HuH-7.5 (cell line): Measurements from ENCODE around the gene SPDYE2.
"Not testable (repeated sequence)": the region's sequence is repeated elsewhere in the genome, so short reads cannot be mapped to it uniquely, and the experiment has no call there.

Source experiments
- DNase-seq: peaks from one replicate; pipeline ENCODE4 v3.0.0; 2011; ENCODE audit warnings: low spot score

Gene SPDYE2

GRCh38 chr7:102550808-102551422, at the start of gene SPDYE2:
Gene SPDYE2 (plus strand): TSS chr7:102551226. CDS start chr7:102553256, 2,030 bp downstream.
- DNase-seq, result not testable (repeated sequence)

GRCh38 chr7:102503141-102503540, 47.9 kb upstream of the SPDYE2 start:
- not testable (repeated sequence) for DNase-seq

DNA sequence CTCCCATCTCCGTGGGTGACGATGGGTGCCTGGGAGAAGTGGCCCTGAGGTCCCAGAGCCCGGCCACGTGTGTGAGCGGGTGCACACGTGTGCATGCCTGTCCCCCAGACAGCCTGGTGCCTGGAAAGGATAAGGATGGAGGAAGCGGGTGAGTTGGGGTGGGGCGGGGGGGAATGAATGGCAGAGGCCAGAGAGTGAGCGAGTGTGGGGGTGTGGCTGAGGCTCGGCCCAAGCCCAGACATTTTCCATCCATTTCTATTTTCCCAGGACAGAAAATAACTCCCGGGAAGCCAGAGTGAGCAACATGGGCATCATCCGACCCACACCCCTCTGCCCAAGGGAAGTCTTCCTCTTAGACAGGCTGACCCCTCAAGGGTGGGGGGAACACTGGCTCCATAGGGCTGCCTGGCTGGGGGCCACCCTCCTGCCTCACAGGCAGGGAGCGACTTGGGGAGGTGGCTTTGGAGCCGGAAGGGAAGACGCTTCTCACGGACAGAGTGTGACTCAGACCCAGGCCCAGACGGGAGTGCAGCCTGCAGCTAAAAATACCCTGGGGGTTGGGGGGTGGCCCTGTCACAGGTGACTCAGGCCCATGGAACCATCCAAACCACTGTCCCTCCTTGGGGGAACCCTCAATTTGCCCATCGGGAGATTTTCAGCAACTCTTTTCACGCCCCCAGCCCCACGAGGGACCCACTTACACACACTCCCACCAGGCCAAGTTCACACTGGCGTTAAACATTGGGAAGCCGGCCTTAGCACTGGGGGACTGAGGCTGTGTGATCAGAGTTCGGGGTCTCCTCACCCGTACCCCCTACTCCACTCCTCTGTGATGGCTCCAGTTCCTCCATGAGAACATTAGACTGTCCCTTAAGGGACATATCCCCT, 45.5 kb upstream of the SPDYE2 start:
- DNase-seq, result not testable (repeated sequence)

- not testable (repeated sequence) for DNase-seq
Measured at GRCh38 chr7:102507410-102508088, 43.5 kb upstream of the SPDYE2 start.

GRCh38 chr7:102510575-102510974, 40.5 kb upstream of the SPDYE2 start:
- not testable (repeated sequence) for DNase-seq

- not testable (repeated sequence) for DNase-seq
Measured at GRCh38 chr7:102511860-102512522, 39.0 kb upstream of the SPDYE2 start.

DNA sequence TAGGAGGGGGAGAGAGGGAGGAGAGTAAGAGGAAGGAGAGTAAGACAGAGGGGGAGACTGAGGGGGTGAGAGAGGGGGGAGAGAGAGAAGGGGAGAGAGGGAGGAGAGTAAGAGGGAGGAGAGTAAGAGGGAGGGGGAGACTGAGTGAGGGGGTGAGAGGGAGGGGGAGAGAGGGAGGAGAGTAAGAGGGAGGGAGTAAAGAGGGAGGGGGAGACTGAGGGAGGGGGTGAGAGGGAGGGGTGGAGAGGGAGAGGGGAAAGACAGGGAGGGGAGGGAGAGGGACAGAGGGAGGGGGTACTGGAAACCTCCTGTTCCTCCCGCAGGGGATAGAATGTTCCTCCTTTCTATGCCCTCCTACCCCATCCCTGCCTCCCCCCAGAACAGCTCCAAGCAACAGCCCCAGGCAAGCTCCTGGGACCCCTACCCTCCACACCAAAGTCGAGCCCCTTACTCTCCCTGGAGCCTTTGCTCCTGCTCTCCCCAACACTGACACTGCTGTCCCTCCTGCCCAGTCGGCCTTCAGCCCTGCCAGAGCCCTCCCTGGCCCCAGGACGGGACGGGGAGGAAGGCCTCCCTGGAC, 38.3 kb upstream of the SPDYE2 start:
- DNase-seq, result not testable (repeated sequence)

DNA sequence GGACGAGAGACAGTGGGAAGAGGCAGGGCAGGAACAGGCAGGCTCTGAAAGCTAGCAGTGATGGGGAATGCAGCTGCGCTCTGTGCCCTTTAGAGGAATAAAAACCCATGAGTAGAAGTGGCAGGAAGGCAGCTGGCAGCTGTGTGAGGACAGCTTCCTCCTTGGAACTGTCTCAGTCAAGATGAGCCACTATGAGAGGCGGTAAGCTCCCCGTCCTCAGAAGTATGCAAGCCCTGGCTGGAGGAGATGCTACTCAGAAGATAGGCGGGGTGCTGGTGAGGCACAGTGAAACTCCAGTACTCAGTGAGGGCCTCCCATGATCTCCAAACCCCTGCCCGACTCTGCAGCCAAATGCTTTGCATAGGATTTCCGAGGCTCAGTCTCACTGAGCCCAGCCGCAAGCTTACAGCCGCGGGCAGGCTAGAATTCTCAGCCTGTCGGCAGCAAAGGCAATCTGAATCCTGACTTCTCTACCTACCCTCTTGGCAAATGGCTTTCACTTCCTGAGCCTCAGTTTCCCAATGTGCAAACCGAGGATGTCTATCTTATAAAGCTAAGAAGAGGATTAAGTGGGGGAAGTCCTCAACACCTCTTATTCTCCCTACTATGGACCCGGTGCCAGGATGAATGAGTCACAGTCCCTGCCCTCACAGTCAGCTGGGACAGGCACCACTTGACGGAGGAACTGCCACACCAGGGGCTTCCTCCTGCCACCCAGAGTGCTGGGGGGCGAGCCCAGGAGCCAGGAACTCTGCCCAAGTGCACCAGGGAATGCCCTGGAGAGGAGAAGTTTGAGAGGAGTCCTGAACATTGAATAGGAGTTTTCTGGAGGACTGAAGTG, 35.9 kb upstream of the SPDYE2 start:
- DNase-seq, result not testable (repeated sequence)

DNA sequence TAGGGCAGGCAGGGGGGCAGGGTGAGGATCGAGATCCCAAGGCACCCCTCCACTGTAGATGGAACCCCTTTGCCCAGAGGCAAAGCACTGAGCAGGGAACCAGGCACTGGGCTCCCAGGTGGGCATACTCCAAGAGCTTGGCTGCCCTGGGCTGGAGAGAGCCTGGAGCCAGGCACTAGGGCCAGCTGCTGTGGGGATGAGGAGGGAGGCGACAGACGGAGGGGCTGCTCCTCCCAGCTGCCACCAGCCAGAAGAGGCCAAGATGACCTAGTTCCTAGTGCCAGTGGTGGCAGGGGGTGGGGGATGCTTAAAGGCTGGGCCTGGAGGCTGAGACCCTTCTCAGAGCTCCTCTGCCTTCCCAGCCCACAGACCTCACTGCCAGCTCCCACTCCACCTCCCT, 35.1 kb upstream of the SPDYE2 start:
- DNase-seq, result not testable (repeated sequence)

DNA sequence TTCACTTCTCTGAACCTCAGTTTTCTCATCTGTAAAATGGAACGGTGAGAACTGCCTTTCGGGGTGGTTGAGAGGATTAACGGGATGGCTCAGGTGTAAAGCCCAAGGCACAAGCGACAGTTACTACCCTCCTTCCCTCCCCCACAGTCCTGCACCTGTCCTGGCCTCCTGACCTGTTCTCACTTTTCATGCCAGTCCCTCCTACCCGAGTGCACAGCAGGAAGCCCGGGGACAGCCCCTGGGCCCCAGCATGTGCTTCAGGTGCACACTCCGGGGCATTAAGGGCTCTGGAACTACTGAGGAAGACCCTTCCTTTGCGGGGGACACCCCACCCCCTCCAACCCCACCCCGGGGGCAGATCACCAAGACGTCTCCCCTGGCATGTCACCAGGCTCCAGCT, 34.1 kb upstream of the SPDYE2 start:
- DNase-seq, result not testable (repeated sequence)

DNA sequence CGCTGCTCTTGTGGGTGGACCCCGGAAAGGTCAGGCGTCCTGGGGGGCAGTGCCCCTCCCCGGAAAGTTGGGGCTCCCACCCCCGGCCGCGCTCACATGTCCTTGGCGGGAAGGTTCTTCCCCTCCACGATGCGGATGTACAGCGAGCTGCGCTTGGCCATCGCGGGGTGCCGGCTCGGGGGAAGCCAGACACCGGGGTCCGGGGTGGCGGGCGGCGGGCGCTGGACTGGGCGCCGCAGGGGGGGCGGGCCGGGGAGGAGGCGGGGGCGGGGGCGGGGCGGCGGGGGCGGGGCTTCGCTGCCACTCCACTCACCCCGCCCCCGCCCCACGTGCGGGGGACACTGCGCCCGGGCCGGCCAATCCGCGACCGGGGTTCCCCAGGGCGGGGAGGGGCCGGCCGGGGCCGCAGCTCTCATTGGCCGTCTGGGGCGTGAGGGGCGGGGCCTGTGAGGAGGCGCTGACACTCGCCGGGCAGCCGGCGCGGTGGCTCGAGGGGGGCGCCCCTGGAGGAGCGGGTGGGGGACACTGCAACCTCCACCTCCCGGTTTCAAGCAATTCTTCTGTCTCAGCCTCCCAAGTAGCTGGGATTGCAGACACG, 33.4 kb upstream of the SPDYE2 start, which contains the start of gene RASA4B:
Gene RASA4B, minus strand, starts transcription at position 228 of the 598 bp plus-strand sequence. Its CDS starts 67 bp downstream, at position 161.
- DNase-seq, result not testable (repeated sequence)

DNA sequence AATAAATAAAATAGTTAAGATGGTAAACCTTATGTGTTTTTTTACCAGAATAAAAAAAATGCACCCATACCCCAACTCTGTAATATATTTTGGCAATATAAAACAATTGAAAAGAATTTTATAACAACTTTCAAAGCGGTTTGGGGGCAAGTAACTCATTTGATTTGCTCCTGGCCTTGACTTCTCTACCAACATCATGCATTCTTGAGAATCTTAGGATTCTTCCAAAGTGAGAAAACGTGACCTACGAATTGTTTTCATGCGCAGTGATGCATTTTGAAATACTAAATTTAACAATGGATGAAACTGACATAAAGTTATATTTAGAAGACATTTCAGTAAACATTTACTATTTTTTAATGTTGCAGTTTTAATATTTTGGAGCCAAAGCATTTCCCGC, 30.2 kb upstream of the SPDYE2 start:
- DNase-seq, result not testable (repeated sequence)

DNA sequence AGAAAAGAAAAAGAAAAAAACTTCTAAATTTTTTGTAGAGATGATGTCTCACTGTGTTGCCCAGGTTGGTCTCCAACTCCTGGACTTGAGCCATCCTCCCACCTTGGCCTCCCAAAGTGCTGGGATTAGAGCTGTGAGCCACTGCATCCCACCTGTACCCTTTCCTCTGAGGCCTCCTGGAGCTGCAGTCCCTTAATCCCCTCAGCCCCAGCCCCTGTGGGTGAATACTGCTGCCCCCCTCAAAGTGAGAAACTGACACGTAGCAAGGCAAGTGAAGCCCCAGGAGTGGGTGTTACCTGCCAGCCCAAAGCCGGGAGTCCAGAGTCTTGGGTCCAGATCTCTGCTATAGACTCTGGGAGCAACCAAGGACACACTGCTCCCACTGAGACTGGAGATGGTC, 26.2 kb upstream of the SPDYE2 start:
- not testable (repeated sequence) for DNase-seq

- not testable (repeated sequence) for DNase-seq
Measured at GRCh38 chr7:102527182-102527581, 23.8 kb upstream of the SPDYE2 start.

DNA sequence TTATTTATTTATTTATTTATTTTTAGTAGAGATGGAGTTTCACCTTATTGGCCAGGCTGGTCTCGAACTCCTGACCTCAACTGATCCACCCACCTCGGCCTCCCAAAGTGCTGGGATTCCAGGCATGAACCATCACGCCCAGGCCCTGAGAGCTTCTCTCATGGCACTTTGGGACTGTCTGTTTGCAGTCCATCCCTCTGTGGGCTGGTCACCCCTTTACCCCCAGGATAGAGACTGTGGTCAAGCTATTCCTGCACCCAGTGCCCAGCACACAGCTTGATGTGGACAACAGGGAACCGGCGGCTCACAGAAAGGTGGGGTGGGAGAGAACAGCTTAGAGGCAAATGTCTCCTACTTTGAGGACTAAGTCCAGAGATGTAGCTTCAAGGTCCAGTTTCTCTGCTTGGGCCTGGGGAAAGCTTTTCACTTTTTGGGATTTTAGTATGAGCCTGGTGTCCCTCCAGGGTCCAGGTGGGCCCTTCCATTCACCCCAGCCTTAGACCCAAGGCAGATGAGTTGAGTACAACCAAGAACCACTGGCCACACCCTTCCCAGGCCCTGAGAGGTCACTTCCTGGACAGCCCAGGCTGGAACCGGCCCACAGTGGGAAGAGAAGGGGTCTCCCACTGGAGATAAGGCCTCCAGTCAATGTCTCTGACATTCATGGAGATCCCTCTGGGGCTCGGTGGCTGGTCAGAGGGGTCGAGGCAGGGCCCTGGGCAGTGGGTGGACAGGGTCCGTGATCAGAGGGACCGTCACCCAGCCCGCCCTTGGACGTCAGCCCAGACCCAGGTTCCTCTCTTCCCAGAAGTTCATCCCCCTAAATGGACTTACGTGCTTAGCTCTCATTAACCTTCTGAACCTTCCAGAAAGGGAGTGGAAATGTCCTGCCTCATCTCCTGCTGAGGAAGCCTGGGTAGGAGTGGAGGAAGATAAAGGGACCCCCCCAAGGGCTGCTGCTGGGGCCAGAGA, 22.9 kb upstream of the SPDYE2 start:
- DNase-seq, result not testable (repeated sequence)

- not testable (repeated sequence) for DNase-seq
Measured at GRCh38 chr7:102531583-102531982, 19.4 kb upstream of the SPDYE2 start.

DNA sequence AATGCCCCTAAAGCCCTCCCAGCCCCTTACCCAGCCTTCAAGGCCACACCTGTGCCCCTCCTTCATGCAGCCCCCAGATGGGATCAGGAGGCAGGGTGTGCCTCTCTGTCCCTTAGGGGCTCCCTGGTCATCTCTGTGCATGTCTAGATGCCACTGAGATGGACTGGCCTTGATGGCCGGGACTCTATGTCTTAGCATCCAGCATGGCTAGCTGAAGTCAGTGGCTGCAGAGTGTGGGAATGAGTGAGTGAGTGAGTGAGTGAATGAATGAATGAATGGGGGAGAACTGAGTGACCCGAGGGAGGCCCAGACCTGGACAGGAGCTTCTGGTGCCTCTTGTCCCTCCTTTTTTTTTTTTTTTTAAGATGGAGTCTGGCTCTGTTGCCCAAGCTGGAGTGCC, 18.9 kb upstream of the SPDYE2 start:
- not testable (repeated sequence) for DNase-seq

DNA sequence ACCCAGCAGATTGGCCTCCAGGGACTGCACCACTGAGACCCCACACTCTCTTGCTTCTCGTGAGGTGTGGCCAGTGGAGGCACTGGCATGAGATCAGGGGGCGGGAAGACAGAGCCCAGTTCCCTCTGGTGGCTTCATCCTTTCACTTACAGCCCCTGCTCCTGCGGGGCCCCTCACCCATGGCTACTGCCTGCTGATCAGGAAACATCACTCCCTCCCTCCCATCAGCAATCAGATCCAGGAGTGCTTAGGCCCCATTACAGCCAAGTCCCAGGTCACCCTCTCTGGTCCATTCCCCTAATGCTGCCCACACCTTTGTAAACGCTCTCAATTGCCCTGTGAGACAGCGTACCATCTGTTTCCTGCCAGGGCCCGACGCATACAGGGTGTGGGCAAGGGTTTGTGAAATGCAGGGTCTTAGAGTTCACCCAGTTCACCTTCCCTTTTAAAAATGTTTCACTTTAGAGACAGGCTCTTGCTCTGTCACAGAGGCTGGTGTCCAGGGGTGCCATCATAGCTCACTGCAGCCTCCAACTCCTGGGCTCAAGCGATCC, 15.9 kb upstream of the SPDYE2 start:
- DNase-seq, result not testable (repeated sequence)

DNA sequence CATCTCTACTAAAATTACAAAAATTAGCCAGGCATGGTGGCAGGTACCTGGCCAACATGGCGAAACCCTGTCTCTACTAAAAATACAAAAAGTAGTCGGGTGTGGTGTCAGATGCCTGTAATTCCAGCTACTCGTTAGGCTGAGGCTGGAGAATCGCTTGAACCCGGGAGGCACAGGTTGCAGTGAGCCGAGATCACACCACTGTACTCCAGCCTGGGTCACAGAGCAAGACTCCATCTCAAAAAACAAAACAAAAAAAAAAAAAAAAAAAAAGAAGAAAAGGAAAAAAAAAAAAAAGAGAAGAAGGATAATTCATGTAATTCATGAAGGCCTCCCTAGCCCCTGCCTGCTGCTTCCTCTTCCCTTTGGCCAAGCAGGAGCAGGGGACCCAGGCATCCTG, 10.4 kb upstream of the SPDYE2 start:
- DNase-seq, result not testable (repeated sequence)
